HepG2 (cell line): ENCODE data around the gene TMEM255B. TPM values are rescaled to one million over a fixed set of nuclear protein-coding genes. Genes with fewer than 3 reads are reported as not detected.
A peak's percentile ranks its signal among the peaks of the same experiment; 100 is the strongest.

Experiments used
- ATM ChIP-seq: fragments of 450-650 bp; IDR thresholded peaks from 2 replicates; pipeline ENCODE4 v1.7.1; 2017; ENCODE audit warnings: mild to moderate bottlenecking, borderline replicate concordance
- BCL6 ChIP-seq: IDR thresholded peaks from 2 replicates; pipeline ENCODE4 v1.6.1; 2016; ENCODE audit warnings: missing genetic modification reagents, missing compliant biosample characterization
- CHD2 ChIP-seq: IDR thresholded peaks from 2 replicates; pipeline ENCODE4 v1.6.1; 2011; ENCODE audit warnings: low read depth, low read length, improper control_type of control experiment
- GATA4 ChIP-seq: sonication (generic); IDR thresholded peaks from 2 replicates; pipeline ENCODE4 v1.6.1; 2016; ENCODE audit warnings: antibody characterized with exemption, low read depth, borderline replicate concordance
- GTF2F1 ChIP-seq: fragments of 150-350 bp; IDR thresholded peaks from 2 replicates; pipeline ENCODE4 v1.6.1; 2014; ENCODE audit warnings: low read length
- HNRNPH1 ChIP-seq: fragments of 200-400 bp; formaldehyde crosslinking; optimal IDR thresholded peaks from 2 replicates; pipeline ENCODE3; 2017; ENCODE audit warnings: mild to moderate bottlenecking, low read depth, low read length
- ISL2 ChIP-seq: sonication (generic); formaldehyde crosslinking; IDR thresholded peaks from 2 replicates; pipeline ENCODE4 v1.5.0; 2020; ENCODE audit warnings: missing genetic modification reagents
- PLRG1 ChIP-seq: fragments of 450-650 bp; conservative IDR thresholded peaks from 2 replicates; pipeline ENCODE4 v1.6.1; 2016
- RORA ChIP-seq: sonication (generic); formaldehyde crosslinking; IDR thresholded peaks from 2 replicates; pipeline ENCODE4 v1.5.0; 2020; ENCODE audit warnings: mild to moderate bottlenecking, missing genetic modification reagents, moderate library complexity
- SNAI1 ChIP-seq: sonication (generic); formaldehyde crosslinking; IDR thresholded peaks from 2 replicates; pipeline ENCODE4 v1.5.0; 2020; ENCODE audit warnings: mild to moderate bottlenecking, missing genetic modification reagents, borderline replicate concordance
- SP140L ChIP-seq: sonication (generic); formaldehyde crosslinking; IDR thresholded peaks from 2 replicates; pipeline ENCODE4 v1.4.0; 2020; ENCODE audit warnings: missing genetic modification reagents, borderline replicate concordance
- SP4 ChIP-seq: sonication (generic); formaldehyde crosslinking; IDR thresholded peaks from 2 replicates; pipeline ENCODE4 v1.8.1; 2023; ENCODE audit warnings: mild to moderate bottlenecking, missing genetic modification reagents
- ZBTB7A ChIP-seq: sonication (generic); formaldehyde crosslinking; IDR thresholded peaks from 2 replicates; pipeline ENCODE4 v1.8.0; 2022; ENCODE audit warnings: mild to moderate bottlenecking, missing genetic modification reagents
- ZFP62 ChIP-seq: sonication (generic); formaldehyde crosslinking; IDR thresholded peaks from 2 replicates; pipeline ENCODE4 v1.4.0; 2020; ENCODE audit warnings: missing genetic modification reagents
- ZMYM4 ChIP-seq: sonication (generic); formaldehyde crosslinking; IDR thresholded peaks from 2 replicates; pipeline ENCODE4 v1.8.1; 2023; ENCODE audit warnings: mild to moderate bottlenecking, missing genetic modification reagents
- ZNF264 ChIP-seq: sonication (generic); formaldehyde crosslinking; IDR thresholded peaks from 2 replicates; pipeline ENCODE4 v1.4.0; 2020; ENCODE audit warnings: missing genetic modification reagents
- ZNF552 ChIP-seq: sonication (generic); formaldehyde crosslinking; IDR thresholded peaks from 2 replicates; pipeline ENCODE4 v1.9.0; 2022; ENCODE audit warnings: missing genetic modification reagents, mild to moderate bottlenecking, borderline replicate concordance
- ZNF589 ChIP-seq: sonication (generic); formaldehyde crosslinking; conservative IDR thresholded peaks from 2 replicates; pipeline ENCODE4 v1.8.0; 2022; ENCODE audit warnings: mild to moderate bottlenecking, moderate library complexity, missing genetic modification reagents
- ZNF766 ChIP-seq: sonication (generic); formaldehyde crosslinking; IDR thresholded peaks from 2 replicates; pipeline ENCODE4 v1.5.0; 2020; ENCODE audit warnings: missing genetic modification reagents, borderline replicate concordance
- polyA plus RNA-seq, 8 experiments: library from polyadenylated mRNA; depleted of rRNA in 3 of 8; stranded (reverse) in 7 of 8; unstranded in 1 of 8; fragments of >200 nt; fragmentation: Illumina TruSeq in 4 of 8; extraction: Trizol in 4 of 8; gene quantifications; 2 replicates each; pipeline versions ENCODE4 v1.2.1 to v1.2.3, GENCODE V29; 2011 to 2016; ENCODE audit warnings: low read depth in 4 of 8, missing spikeins in 1 of 8, mixed read lengths in 1 of 8; ENCODE audit not compliant: insufficient read depth in 1 of 8
- total RNA-seq, 5 experiments: library from RNA; depleted of rRNA; stranded (reverse); fragments of >200 nt; fragmentation: Illumina TruSeq; extraction: Trizol; gene quantifications; 2 replicates each; pipeline ENCODE4 v1.2.3, GENCODE V29; 2016; ENCODE audit warnings: low read depth in 1 of 5
- TF ChIP-seq, protein P1 (sequence below): sonication (generic); formaldehyde crosslinking; IDR thresholded peaks from 2 replicates; pipeline ENCODE4 v1.5.0; 2020; ENCODE audit warnings: mild to moderate bottlenecking, missing genetic modification reagents
- TF ChIP-seq, protein P2 (sequence below): sonication (generic); formaldehyde crosslinking; conservative IDR thresholded peaks from 2 replicates; pipeline ENCODE4 v1.4.0; 2020; ENCODE audit warnings: missing genetic modification reagents
- TF ChIP-seq, protein P3 (sequence below), 2 experiments: IDR thresholded peaks; 2 replicates each; pipeline ENCODE4 v1.6.1; 2011 to 2012; ENCODE audit warnings: low read length in 2 of 2, borderline replicate concordance in 1 of 2, low read depth in 1 of 2, mild to moderate bottlenecking in 1 of 2, moderate library complexity in 1 of 2
- TF ChIP-seq, protein P4 (sequence below): IDR thresholded peaks from 2 replicates; pipeline ENCODE4 v1.6.1; 2016
- TF ChIP-seq, protein P5 (sequence below): sonication (generic); formaldehyde crosslinking; IDR thresholded peaks from 2 replicates; pipeline ENCODE4 v1.4.0; 2020; ENCODE audit warnings: missing genetic modification reagents, low read depth, mild to moderate bottlenecking, borderline replicate concordance

The TMEM255B gene
- total and polyA plus RNA-seq, 2 of the 13 experiments (the other 11 are each of a cell fraction or from before 2014, with no cell fraction given): not detected

DNA sequence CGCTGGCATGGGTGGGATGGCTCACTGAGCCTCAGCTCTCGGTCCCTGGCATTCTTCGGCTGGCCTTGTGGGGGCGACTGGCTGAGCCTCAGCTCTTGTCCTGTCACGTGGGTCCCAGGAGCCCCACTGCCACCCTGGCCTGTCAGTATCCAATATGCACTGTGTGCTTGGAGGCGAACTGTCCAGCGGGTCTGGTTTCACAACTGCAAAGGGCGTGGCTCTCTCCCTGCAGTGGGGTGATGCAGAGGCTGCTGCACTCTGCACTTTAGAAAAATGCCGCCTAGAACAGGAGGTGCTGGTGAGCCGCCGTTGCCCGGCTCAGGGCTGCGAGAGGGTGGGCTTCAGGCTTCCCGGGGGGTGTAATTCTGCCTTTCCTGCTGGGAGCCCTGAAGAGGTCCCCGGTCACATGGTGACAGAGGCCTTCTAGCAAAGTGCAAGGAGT, 17.0 kb upstream of the TMEM255B start (continued):
- no peak for TF ChIP-seq ZNF589 (CRISPR knock-in tag)
- no peak for TF ChIP-seq ZNF766 (CRISPR knock-in tag)
- no peak for TF ChIP-seq GATA4
- no peak for TF ChIP-seq HNRNPH1
- TF ChIP-seq RORA: no peak
- TF ChIP-seq ISL2 (CRISPR knock-in tag): no peak
- TF ChIP-seq ZBTB7A (CRISPR knock-in tag): no peak
- TF ChIP-seq, protein P1, sequence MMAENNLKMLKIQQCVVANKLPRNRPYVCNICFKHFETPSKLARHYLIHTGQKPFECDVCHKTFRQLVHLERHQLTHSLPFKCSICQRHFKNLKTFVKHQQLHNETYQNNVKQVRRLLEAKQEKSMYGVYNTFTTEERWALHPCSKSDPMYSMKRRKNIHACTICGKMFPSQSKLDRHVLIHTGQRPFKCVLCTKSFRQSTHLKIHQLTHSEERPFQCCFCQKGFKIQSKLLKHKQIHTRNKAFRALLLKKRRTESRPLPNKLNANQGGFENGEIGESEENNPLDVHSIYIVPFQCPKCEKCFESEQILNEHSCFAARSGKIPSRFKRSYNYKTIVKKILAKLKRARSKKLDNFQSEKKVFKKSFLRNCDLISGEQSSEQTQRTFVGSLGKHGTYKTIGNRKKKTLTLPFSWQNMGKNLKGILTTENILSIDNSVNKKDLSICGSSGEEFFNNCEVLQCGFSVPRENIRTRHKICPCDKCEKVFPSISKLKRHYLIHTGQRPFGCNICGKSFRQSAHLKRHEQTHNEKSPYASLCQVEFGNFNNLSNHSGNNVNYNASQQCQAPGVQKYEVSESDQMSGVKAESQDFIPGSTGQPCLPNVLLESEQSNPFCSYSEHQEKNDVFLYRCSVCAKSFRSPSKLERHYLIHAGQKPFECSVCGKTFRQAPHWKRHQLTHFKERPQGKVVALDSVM (CRISPR knock-in tag): no peak
- TF ChIP-seq ZFP62 (CRISPR knock-in tag): no peak
- no peak for TF ChIP-seq SP140L (CRISPR knock-in tag)
- TF ChIP-seq, protein P2, sequence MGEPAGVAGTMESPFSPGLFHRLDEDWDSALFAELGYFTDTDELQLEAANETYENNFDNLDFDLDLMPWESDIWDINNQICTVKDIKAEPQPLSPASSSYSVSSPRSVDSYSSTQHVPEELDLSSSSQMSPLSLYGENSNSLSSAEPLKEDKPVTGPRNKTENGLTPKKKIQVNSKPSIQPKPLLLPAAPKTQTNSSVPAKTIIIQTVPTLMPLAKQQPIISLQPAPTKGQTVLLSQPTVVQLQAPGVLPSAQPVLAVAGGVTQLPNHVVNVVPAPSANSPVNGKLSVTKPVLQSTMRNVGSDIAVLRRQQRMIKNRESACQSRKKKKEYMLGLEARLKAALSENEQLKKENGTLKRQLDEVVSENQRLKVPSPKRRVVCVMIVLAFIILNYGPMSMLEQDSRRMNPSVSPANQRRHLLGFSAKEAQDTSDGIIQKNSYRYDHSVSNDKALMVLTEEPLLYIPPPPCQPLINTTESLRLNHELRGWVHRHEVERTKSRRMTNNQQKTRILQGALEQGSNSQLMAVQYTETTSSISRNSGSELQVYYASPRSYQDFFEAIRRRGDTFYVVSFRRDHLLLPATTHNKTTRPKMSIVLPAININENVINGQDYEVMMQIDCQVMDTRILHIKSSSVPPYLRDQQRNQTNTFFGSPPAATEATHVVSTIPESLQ (CRISPR knock-in tag): no peak
- TF ChIP-seq, protein P3, sequence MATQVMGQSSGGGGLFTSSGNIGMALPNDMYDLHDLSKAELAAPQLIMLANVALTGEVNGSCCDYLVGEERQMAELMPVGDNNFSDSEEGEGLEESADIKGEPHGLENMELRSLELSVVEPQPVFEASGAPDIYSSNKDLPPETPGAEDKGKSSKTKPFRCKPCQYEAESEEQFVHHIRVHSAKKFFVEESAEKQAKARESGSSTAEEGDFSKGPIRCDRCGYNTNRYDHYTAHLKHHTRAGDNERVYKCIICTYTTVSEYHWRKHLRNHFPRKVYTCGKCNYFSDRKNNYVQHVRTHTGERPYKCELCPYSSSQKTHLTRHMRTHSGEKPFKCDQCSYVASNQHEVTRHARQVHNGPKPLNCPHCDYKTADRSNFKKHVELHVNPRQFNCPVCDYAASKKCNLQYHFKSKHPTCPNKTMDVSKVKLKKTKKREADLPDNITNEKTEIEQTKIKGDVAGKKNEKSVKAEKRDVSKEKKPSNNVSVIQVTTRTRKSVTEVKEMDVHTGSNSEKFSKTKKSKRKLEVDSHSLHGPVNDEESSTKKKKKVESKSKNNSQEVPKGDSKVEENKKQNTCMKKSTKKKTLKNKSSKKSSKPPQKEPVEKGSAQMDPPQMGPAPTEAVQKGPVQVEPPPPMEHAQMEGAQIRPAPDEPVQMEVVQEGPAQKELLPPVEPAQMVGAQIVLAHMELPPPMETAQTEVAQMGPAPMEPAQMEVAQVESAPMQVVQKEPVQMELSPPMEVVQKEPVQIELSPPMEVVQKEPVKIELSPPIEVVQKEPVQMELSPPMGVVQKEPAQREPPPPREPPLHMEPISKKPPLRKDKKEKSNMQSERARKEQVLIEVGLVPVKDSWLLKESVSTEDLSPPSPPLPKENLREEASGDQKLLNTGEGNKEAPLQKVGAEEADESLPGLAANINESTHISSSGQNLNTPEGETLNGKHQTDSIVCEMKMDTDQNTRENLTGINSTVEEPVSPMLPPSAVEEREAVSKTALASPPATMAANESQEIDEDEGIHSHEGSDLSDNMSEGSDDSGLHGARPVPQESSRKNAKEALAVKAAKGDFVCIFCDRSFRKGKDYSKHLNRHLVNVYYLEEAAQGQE (IDR thresholded peaks at IDR 0.05; ENCODE audit: borderline replicate concordance in 1 of 2, low read depth in 1 of 2, low read length in 2 of 2): no peak
- TF ChIP-seq, protein P4, sequence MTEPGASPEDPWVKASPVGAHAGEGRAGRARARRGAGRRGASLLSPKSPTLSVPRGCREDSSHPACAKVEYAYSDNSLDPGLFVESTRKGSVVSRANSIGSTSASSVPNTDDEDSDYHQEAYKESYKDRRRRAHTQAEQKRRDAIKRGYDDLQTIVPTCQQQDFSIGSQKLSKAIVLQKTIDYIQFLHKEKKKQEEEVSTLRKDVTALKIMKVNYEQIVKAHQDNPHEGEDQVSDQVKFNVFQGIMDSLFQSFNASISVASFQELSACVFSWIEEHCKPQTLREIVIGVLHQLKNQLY (CRISPR knock-in tag): no peak
- TF ChIP-seq, protein P5, sequence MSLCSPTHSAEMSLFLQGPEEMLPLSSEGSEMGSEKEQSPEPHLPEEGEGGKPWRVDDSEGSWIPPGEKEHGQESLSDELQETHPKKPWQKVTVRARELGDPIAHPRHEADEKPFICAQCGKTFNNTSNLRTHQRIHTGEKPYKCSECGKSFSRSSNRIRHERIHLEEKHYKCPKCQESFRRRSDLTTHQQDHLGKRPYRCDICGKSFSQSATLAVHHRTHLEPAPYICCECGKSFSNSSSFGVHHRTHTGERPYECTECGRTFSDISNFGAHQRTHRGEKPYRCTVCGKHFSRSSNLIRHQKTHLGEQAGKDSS (CRISPR knock-in tag): peak; percentile 14; the same call in 1 of the 2 replicates
- peak; percentile 66 for TF ChIP-seq SP4 (CRISPR knock-in tag)
- no peak for TF ChIP-seq PLRG1
- TF ChIP-seq CHD2: no peak
- TF ChIP-seq ZNF552 (CRISPR knock-in tag): no peak
- TF ChIP-seq SNAI1: no peak
- TF ChIP-seq GTF2F1: no peak
- no peak for TF ChIP-seq ZNF264
- TF ChIP-seq BCL6 (CRISPR knock-in tag): 0 out of 2 replicates have a peak, but pooled peaks have one; percentile 26
- TF ChIP-seq ATM: no peak
- peak; percentile 61 for TF ChIP-seq ZMYM4 (CRISPR knock-in tag)
